Measurements from ENCODE around the gene SLC25A42. TPM values are rescaled to one million over a fixed set of nuclear protein-coding genes. Genes with fewer than 3 reads are reported as not detected.

Gene SLC25A42
- total and polyA plus RNA-seq, 2 donors (not counting 3 experiments of a cell fraction or from before 2014, with no cell fraction given), result 6.2 to 6.3 TPM

DNA sequence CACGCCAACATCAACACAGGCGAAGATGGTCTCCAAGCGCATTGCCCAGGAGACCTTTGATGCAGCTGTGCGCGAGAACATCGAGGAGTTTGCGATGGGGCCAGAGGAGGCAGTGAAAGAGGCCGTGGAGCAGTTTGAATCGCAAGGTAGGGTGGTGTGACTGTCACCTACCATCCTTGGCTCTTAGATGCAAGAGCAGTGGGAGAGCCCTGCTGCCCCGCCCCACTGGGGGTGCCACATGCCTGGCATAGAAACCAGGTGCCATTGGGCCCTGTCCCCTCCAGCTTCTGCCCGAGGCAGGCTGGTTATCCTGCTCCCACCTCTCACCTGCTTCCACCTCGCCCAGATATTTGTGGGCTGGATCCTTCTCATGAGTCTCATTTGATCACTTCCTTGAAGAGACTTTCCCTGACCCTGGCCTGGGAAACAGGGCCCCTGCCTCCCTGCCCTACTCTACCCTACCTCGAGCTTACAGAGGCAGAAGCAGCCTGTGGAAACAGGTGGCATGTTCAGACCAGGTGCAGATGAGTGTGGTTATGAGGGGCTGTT is 21.0 kb upstream of the SLC25A42 start:
- Histone ChIP-seq H2AFZ (ENCODE audit: low read depth, low read length) (no peak overlapping the region), H3K36me3 (ENCODE audit: control insufficient read depth in 2 of 2, extremely low read depth in 1 of 2, insufficient read depth in 2 of 2, low read length in 2 of 2) (peaks cover 3 to 12% of the 10 kb centered on the region in 2 experiments), H3K27me3 (ENCODE audit: control insufficient read depth in 2 of 2, insufficient read depth in 2 of 2, low read length in 2 of 2) (no peaks in the 10 kb centered on the region), H3K4me3 (replicated peaks in 1 of 3; ENCODE audit: insufficient read depth in 1 of 3, low read depth in 1 of 3, low read length in 3 of 3) (no peak overlapping the region), H3K9me3 (replicated peaks; ENCODE audit: control insufficient read depth, insufficient read depth, low read length) (no peaks in the 10 kb centered on the region), H3K9me1 (replicated peaks; ENCODE audit: control insufficient read depth, extremely low read depth, insufficient read depth, low read length) (no peaks in the 10 kb centered on the region), H3K79me2 (ENCODE audit: control insufficient read depth, insufficient read depth, low read length) (peaks cover 15% of the 10 kb centered on the region), H3K27ac (ENCODE audit: insufficient read depth, low read depth, low read length) (no peak overlapping the region), H4K20me1 (replicated peaks; ENCODE audit: control insufficient read depth, extremely low read depth, insufficient read depth, low read length) (no peaks in the 10 kb centered on the region), H3K4me2 (ENCODE audit: insufficient read depth, low read length) (no peak overlapping the region), H3K4me1 (ENCODE audit: control insufficient read depth, extremely low read depth, insufficient read depth, low read length) (no peaks in the 10 kb centered on the region), H3K9ac (replicated peaks; ENCODE audit: extremely low read depth, insufficient read depth, low read length) (no peak overlapping the region)
- BruUV-seq (replicated peaks), result no TSS peak
- CTCF ChIA-PET, result no interaction called here
- dilution Hi-C loops (cut with MboI; ENCODE audit: extremely low pct_ligation_motif_present, low sequenced_read_pairs) (no loop called here), intact Hi-C loops (cut with micrococcal nuclease) (no loop called here)
- POLR2A ChIA-PET, result no interaction called here
- DNase-seq (ENCODE audit: low read depth, low spot score) (no peak), FAIRE-seq (no peak)
- TF ChIP-seq GATA2 (IDR thresholded peaks at IDR 0.05; ENCODE audit: insufficient read depth, insufficient read length, low read depth, low read length) (no peak), JUN (IDR thresholded peaks at IDR 0.05; ENCODE audit: borderline replicate concordance, insufficient read depth, insufficient read length, low read depth) (no peak), FOS (IDR thresholded peaks at IDR 0.05; ENCODE audit: borderline replicate concordance, insufficient read depth, low read length) (no peak), MYC (IDR thresholded peaks at IDR 0.05; ENCODE audit: low read depth, low read length) (no peak), POLR2AphosphoS5 (IDR thresholded peaks at IDR 0.05; ENCODE audit: insufficient read depth, low read depth, low read length) (no peak)
- TF ChIP-seq, protein P1, sequence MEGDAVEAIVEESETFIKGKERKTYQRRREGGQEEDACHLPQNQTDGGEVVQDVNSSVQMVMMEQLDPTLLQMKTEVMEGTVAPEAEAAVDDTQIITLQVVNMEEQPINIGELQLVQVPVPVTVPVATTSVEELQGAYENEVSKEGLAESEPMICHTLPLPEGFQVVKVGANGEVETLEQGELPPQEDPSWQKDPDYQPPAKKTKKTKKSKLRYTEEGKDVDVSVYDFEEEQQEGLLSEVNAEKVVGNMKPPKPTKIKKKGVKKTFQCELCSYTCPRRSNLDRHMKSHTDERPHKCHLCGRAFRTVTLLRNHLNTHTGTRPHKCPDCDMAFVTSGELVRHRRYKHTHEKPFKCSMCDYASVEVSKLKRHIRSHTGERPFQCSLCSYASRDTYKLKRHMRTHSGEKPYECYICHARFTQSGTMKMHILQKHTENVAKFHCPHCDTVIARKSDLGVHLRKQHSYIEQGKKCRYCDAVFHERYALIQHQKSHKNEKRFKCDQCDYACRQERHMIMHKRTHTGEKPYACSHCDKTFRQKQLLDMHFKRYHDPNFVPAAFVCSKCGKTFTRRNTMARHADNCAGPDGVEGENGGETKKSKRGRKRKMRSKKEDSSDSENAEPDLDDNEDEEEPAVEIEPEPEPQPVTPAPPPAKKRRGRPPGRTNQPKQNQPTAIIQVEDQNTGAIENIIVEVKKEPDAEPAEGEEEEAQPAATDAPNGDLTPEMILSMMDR (IDR thresholded peaks at IDR 0.05; ENCODE audit: extremely low read depth in 1 of 2, insufficient read depth in 1 of 2, low read depth in 1 of 2, low read length in 2 of 2), result no peak
